Neural cell (in vitro differentiated cells): ENCODE results near the gene SIDT1. TPM values are rescaled to one million over a fixed set of nuclear protein-coding genes. Genes with fewer than 3 reads are reported as not detected.

Experiments
- H2AFZ ChIP-seq: fragments of 200-600, 300-800 bp; sonication (generic), shearing (Covaris generic); 2 replicates; pipeline ENCODE4 v1.6.0; 2014; ENCODE audit warnings: low read depth, mild to moderate bottlenecking, antibody characterized with exemption, low read length, moderate library complexity
- H3F3A ChIP-seq: fragments of 200-600 bp; shearing (Covaris generic); 2 replicates; pipeline ENCODE4 v1.6.1; 2016; ENCODE audit warnings: mild to moderate bottlenecking, moderate library complexity, mixed read lengths, antibody characterized with exemption, low read length; ENCODE audit not compliant: insufficient read depth, poor library complexity, severe bottlenecking
- H3K27ac ChIP-seq: fragments of 200-600, 300-800 bp; sonication (generic), shearing (Covaris generic); 2 replicates; pipeline ENCODE4 v1.5.1; 2014; ENCODE audit warnings: mild to moderate bottlenecking, low read length, moderate library complexity
- H3K27me3 ChIP-seq: fragments of 300-800, 200-600 bp; sonication (generic), shearing (Covaris generic); 2 replicates; pipeline ENCODE4 v1.6.0; 2014; ENCODE audit warnings: mild to moderate bottlenecking, low read depth, low read length, moderate library complexity; ENCODE audit not compliant: insufficient read depth
- H3K36me3 ChIP-seq: fragments of 300-800, 200-600 bp; sonication (generic), shearing (Covaris generic); 2 replicates; pipeline ENCODE4 v1.5.1; 2014; ENCODE audit warnings: mild to moderate bottlenecking, antibody characterized with exemption, low read length, moderate library complexity; ENCODE audit not compliant: insufficient read depth
- H3K4me2 ChIP-seq: fragments of 300-800, 200-600 bp; sonication (generic), shearing (Covaris generic); 2 replicates; pipeline ENCODE4 v1.6.0; 2014; ENCODE audit warnings: mild to moderate bottlenecking, low read length
- H3K4me3 ChIP-seq: fragments of 300-800, 200-600 bp; sonication (generic), shearing (Covaris generic); 2 replicates; pipeline ENCODE4 v1.5.1; 2014; ENCODE audit warnings: mild to moderate bottlenecking, low read length, moderate library complexity
- H3K79me2 ChIP-seq: fragments of 200-600 bp; shearing (Covaris generic); replicated peaks from 2 replicates; pipeline ENCODE4 v1.6.0; 2014; ENCODE audit warnings: mild to moderate bottlenecking, low read length, moderate library complexity; ENCODE audit not compliant: insufficient read depth
- H3K9ac ChIP-seq: fragments of 300-800, 200-600 bp; sonication (generic), shearing (Covaris generic); 2 replicates; pipeline ENCODE4 v1.6.1; 2016; ENCODE audit warnings: mild to moderate bottlenecking, low read length, mixed read lengths
- H3K9me2 ChIP-seq: fragments of 200-600 bp; shearing (Covaris generic); 2 replicates; pipeline ENCODE4 v1.6.1; 2016; ENCODE audit warnings: mild to moderate bottlenecking, low read length, mixed read lengths; ENCODE audit not compliant: insufficient read depth
- H3K9me3 ChIP-seq: fragments of 200-600, 300-800 bp; sonication (generic), shearing (Covaris generic); 2 replicates; pipeline ENCODE4 v1.6.1; 2016; ENCODE audit warnings: mild to moderate bottlenecking, mixed run types, low read length, moderate library complexity, mixed read lengths
- H4K20me1 ChIP-seq: fragments of 200-600 bp; shearing (Covaris generic); 2 replicates; pipeline ENCODE4 v1.6.1; 2016; ENCODE audit warnings: mild to moderate bottlenecking, mixed run types; ENCODE audit not compliant: insufficient read depth
- CTCF ChIP-seq: fragments of 450-650 bp; IDR thresholded peaks from 2 replicates; pipeline ENCODE4 v1.5.1; 2014; ENCODE audit warnings: antibody characterized with exemption, mild to moderate bottlenecking, moderate library complexity; ENCODE audit not compliant: poor library complexity, severe bottlenecking
- EP300 ChIP-seq: fragments of 450-650 bp; conservative IDR thresholded peaks from 2 replicates; pipeline ENCODE4 v1.6.1; 2014; ENCODE audit warnings: antibody characterized with exemption, mild to moderate bottlenecking, moderate library complexity; ENCODE audit not compliant: poor library complexity, severe bottlenecking
- EZH2 ChIP-seq: fragments of 200-600, 300-800 bp; shearing (Covaris generic), sonication (generic); IDR thresholded peaks from 2 replicates; pipeline ENCODE4 v1.6.1; 2014; ENCODE audit warnings: antibody characterized with exemption, low read length, borderline replicate concordance, mild to moderate bottlenecking; ENCODE audit not compliant: insufficient read depth, poor library complexity, severe bottlenecking
- MXI1 ChIP-seq: fragments of 450-650 bp; conservative IDR thresholded peaks from 2 replicates; pipeline ENCODE4 v1.6.1; 2014; ENCODE audit warnings: antibody characterized with exemption, mild to moderate bottlenecking; ENCODE audit not compliant: poor library complexity, severe bottlenecking
- POLR2AphosphoS5 ChIP-seq: IDR thresholded peaks from 2 replicates; pipeline ENCODE4 v1.6.1; 2012
- RAD21 ChIP-seq: fragments of 450-650 bp; conservative IDR thresholded peaks from 2 replicates; pipeline ENCODE4 v1.6.1; 2014; ENCODE audit warnings: antibody characterized with exemption, mild to moderate bottlenecking, moderate library complexity
- SMC3 ChIP-seq: fragments of 450-650 bp; conservative IDR thresholded peaks from 2 replicates; pipeline ENCODE4 v1.6.1; 2014; ENCODE audit warnings: antibody characterized with exemption, mild to moderate bottlenecking, moderate library complexity; ENCODE audit not compliant: poor library complexity
- TAF1 ChIP-seq: IDR thresholded peaks from 2 replicates; pipeline ENCODE4 v1.6.1; 2012; ENCODE audit warnings: low read depth
- polyA plus RNA-seq: library from polyadenylated mRNA; depleted of rRNA; stranded (reverse); fragments of >200 nt; gene quantifications from 2 replicates; pipeline ENCODE4 v1.2.3, GENCODE V29; 2014
- TF ChIP-seq, protein P1 (sequence below): IDR thresholded peaks from 2 replicates; pipeline ENCODE4 v1.6.1; 2012; ENCODE audit warnings: borderline replicate concordance

The SIDT1 gene
- polyA plus RNA-seq, 1 donor from 2014 or later: 0.22 TPM

GRCh38 chr3:113534365-113534764 is 2.0 kb downstream of the SIDT1 start:
- Histone ChIP-seq H3K4me3 (no peak overlapping the region), H4K20me1 (no peaks in the 10 kb centered on the region), H3K27me3 (peaks cover 67% of the 10 kb centered on the region), H3K79me2 (no peaks in the 10 kb centered on the region), H3K4me2 (no peak overlapping the region), H3K36me3 (no peaks in the 10 kb centered on the region), H3K27ac (no peak overlapping the region), H3K9ac (no peak overlapping the region), H3F3A (no peaks in the 10 kb centered on the region), H2AFZ (no peak overlapping the region), H3K9me2 (no peaks in the 10 kb centered on the region), H3K9me3 (no peaks in the 10 kb centered on the region)
- TF ChIP-seq CTCF (no peak), RAD21 (no peak), MXI1 (no peak), POLR2AphosphoS5 (no peak), EP300 (no peak), SMC3 (no peak), TAF1 (no peak)

- Histone ChIP-seq H2AFZ (no peak overlapping the region), H3F3A (no peaks in the 10 kb centered on the region), H3K27me3 (peaks cover 53% of the 10 kb centered on the region), H3K9ac (no peak overlapping the region), H3K36me3 (no peaks in the 10 kb centered on the region), H3K9me3 (no peaks in the 10 kb centered on the region), H3K4me2 (no peak overlapping the region), H4K20me1 (no peaks in the 10 kb centered on the region), H3K9me2 (no peaks in the 10 kb centered on the region), H3K4me3 (no peak overlapping the region), H3K27ac (no peak overlapping the region), H3K79me2 (no peaks in the 10 kb centered on the region)
- TF ChIP-seq SMC3 (no peak), EZH2 (no peak), POLR2AphosphoS5 (no peak), EP300 (no peak), MXI1 (no peak), RAD21 (no peak), CTCF (no peak), TAF1 (no peak)
- TF ChIP-seq, protein P1, sequence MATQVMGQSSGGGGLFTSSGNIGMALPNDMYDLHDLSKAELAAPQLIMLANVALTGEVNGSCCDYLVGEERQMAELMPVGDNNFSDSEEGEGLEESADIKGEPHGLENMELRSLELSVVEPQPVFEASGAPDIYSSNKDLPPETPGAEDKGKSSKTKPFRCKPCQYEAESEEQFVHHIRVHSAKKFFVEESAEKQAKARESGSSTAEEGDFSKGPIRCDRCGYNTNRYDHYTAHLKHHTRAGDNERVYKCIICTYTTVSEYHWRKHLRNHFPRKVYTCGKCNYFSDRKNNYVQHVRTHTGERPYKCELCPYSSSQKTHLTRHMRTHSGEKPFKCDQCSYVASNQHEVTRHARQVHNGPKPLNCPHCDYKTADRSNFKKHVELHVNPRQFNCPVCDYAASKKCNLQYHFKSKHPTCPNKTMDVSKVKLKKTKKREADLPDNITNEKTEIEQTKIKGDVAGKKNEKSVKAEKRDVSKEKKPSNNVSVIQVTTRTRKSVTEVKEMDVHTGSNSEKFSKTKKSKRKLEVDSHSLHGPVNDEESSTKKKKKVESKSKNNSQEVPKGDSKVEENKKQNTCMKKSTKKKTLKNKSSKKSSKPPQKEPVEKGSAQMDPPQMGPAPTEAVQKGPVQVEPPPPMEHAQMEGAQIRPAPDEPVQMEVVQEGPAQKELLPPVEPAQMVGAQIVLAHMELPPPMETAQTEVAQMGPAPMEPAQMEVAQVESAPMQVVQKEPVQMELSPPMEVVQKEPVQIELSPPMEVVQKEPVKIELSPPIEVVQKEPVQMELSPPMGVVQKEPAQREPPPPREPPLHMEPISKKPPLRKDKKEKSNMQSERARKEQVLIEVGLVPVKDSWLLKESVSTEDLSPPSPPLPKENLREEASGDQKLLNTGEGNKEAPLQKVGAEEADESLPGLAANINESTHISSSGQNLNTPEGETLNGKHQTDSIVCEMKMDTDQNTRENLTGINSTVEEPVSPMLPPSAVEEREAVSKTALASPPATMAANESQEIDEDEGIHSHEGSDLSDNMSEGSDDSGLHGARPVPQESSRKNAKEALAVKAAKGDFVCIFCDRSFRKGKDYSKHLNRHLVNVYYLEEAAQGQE: no peak
These were observed 3.5 kb downstream of the SIDT1 start for GRCh38 chr3:113535898-113536297.
